ENCODE results near the gene KCNJ10.

DNA sequence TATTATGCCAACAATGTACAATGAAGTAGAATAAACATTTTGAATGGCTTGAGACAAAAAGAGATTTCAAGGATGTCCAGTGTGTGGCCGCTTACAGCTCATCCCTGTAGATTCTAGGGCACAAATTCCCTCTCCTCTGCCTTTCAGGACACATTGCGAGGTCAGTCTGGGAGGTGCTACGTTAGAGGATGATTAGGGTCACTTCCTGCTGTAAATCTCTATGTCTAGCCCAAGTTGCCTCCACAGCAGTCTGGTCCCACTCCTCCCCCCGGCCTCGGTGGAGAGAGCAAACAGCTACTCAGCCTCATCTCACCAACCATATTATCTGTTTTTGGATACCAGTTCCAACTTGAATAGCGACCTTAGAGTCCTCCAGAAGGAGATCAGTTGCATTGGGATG, 17.0 kb downstream of the KCNJ10 start:
- TF ChIP-seq, protein P1, sequence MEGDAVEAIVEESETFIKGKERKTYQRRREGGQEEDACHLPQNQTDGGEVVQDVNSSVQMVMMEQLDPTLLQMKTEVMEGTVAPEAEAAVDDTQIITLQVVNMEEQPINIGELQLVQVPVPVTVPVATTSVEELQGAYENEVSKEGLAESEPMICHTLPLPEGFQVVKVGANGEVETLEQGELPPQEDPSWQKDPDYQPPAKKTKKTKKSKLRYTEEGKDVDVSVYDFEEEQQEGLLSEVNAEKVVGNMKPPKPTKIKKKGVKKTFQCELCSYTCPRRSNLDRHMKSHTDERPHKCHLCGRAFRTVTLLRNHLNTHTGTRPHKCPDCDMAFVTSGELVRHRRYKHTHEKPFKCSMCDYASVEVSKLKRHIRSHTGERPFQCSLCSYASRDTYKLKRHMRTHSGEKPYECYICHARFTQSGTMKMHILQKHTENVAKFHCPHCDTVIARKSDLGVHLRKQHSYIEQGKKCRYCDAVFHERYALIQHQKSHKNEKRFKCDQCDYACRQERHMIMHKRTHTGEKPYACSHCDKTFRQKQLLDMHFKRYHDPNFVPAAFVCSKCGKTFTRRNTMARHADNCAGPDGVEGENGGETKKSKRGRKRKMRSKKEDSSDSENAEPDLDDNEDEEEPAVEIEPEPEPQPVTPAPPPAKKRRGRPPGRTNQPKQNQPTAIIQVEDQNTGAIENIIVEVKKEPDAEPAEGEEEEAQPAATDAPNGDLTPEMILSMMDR (IDR thresholded peaks at IDR 0.05): no peak
- TF ChIP-seq, protein P2, sequence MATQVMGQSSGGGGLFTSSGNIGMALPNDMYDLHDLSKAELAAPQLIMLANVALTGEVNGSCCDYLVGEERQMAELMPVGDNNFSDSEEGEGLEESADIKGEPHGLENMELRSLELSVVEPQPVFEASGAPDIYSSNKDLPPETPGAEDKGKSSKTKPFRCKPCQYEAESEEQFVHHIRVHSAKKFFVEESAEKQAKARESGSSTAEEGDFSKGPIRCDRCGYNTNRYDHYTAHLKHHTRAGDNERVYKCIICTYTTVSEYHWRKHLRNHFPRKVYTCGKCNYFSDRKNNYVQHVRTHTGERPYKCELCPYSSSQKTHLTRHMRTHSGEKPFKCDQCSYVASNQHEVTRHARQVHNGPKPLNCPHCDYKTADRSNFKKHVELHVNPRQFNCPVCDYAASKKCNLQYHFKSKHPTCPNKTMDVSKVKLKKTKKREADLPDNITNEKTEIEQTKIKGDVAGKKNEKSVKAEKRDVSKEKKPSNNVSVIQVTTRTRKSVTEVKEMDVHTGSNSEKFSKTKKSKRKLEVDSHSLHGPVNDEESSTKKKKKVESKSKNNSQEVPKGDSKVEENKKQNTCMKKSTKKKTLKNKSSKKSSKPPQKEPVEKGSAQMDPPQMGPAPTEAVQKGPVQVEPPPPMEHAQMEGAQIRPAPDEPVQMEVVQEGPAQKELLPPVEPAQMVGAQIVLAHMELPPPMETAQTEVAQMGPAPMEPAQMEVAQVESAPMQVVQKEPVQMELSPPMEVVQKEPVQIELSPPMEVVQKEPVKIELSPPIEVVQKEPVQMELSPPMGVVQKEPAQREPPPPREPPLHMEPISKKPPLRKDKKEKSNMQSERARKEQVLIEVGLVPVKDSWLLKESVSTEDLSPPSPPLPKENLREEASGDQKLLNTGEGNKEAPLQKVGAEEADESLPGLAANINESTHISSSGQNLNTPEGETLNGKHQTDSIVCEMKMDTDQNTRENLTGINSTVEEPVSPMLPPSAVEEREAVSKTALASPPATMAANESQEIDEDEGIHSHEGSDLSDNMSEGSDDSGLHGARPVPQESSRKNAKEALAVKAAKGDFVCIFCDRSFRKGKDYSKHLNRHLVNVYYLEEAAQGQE (IDR thresholded peaks at IDR 0.05; ENCODE audit: insufficient read depth in 1 of 2, low read depth in 2 of 2, low read length in 1 of 2): no peak
